GM19025 (cell line): ENCODE data around the gene DPYD.
"Not testable (repeated sequence)": the region's sequence is repeated elsewhere in the genome, so short reads cannot be mapped to it uniquely, and the experiment has no call there.

Experiments used
- ATAC-seq: cut with Tn5 transposase; IDR thresholded peaks from one replicate; pipeline ENCODE4 v1.9.1; 2021; ENCODE audit warnings: mild to moderate bottlenecking, low read depth, moderate library complexity; ENCODE audit not compliant: unreplicated experiment

The DPYD gene

GRCh38 chr1:97392701-97393100 is 528.1 kb downstream of the DPYD start:
- no peak for ATAC-seq

DNA sequence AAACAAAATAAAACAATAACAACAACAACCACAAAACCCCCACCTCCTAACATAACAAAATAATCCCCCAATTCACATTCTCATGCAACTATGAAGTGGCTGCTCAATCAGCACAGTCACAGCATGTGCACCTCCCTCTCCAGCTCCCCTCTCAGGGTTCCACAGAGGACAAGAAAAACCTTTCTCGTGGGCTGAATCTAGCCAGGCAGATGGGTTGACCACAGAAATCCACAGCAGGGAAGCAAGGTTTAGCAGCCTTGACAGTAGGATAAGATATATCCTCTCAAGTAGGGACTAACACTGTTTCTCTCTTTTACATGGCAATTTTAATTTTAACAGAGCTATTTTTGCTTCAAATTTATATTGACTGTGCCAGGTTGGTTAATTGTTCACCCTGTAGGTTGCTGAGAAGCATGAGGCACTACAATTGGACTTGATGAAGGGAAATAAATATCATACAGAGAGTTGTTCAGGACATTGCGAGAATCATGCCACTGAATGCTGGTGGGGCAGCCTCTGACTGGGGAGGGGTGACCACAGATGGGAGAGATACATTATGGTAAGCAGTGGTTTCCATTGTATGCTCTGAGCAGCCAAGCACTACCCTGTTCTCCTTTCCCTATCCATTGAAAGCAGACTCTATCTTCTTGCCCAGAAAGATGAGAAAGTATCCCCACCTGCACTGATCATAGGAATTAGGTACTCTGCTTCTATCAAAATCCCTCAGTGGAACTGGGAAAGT is 535.1 kb downstream of the DPYD start:
- ATAC-seq, result no peak

DNA sequence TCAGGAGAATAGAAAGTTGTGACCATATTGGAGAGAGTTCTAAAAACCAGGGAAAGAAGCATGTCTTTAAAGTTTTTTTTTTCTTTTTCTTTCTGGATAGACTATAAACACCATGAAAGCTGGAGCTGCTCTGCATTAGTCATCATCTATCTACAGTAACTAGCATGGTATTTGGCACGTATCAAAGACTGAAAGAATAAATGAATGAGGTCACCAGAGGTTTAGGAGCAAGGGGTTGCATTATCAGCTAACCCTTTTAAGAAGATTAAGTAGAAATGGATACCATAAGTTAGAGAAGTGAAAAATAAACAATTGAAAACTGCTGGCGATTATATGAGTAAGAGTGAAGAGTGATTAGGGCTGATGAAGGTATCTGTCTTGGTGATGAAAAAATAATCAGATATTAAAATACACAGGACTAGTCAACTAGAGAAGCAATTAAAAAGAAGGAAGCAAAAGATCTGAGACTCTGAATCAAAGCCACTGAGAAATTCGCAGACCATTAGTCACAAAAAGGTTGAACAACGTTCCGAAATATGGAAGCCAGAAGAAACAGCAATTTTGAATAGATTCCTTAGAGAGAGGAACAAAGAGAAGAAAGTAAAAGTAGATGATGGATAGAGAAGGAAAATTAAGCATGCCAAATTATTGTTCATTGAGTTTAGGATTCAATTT is 536.4 kb downstream of the DPYD start:
- ATAC-seq, result no peak

- ATAC-seq, result no peak
Measured at GRCh38 chr1:97383797-97384196, 537.0 kb downstream of the DPYD start.

DNA sequence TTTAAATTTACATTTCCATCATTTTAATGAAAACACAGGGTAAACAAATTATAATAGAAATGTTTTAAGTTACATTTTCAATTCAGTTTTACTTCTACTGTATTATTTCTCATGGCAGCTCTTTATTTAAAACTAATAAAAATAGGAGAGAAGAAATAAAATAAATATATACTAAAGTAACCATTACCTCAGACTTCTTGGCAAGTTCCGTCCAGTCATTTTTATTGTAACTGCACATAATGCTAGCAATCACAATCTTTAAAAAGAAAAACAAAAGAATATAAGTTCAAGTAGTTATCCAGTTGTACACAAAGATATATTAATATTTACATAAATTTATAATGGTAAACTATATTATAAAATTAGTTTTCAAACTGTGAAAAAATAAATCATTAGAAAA is 538.6 kb downstream of the DPYD start:
- no peak for ATAC-seq

DNA sequence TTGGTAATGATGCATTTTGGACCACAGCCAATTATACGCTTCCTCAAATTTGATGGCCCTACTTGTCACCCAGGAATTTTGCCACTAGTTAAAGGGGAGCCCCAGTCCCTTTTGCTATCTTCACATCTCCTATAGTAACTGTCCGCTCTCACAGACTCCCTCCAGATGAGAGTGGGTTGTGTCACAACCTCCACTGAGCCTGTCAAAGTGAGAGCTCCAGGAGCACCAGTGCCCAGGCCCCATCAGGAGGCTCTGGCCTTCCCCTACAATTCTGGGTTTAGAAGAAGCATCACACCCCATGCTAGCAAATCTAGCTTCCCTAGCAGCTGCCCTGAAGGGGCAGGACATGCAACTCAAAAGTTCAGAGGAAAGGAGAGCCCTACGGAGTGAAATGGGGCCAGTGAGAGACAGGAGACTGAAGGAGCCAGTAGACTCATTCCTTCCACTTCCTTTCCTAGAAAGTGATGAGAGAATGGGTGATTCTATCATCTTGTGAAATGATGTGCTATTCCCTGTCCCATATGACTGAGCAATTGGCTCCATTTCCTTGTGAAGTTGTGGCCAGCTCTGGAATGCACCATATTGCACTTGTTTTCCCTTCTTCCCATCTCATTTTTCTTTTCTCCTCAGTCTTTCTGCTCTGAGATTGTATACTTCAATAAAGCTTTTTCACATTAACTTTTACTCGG is 541.3 kb downstream of the DPYD start:
- ATAC-seq, result no peak

DNA sequence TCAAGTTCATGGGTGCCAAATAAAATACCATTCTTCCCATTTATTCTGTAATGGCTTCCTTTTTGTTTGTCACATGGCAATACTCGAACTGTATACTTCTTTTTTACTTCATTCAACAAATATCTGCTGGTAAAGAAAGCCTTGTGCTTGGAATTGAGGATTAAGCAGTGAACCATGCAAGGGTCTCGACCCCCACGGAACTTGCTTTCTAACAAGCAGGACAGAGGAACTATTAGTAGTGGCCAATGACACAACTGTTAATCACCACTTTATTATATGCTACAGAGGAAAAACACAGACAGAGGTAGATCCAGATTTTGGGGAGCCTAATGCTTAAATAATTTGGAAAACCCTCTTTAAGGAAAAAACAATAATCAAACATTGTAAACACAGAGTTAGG is 542.2 kb downstream of the DPYD start:
- no peak for ATAC-seq

DNA sequence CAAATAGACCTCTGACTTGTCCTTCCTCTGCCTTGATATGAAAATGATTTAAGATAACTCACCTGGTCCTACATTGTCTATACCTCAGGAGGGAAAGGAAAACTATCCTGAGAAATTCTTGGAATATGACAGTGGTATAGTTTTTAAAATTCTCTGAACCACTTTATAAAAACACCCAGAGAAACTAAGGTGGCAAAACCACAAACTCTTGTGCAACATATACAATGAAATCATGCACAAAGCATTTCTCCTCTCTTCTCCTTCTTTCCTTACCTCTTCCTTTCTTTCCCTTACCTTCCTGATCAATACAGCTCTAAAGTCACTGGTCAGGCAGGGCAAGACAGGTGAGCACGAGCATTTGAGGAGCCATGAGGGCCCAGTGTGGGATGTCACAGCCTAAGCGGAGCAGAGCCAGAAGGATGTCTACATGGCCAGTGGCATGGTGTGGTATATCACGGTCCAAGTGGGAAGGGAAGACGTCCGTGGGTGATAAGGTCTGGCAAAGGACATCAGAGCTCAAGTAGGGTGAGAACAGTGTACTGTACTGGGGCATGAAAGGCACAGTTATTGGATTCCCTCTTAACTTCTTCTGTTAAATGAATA is 543.3 kb downstream of the DPYD start:
- no peak for ATAC-seq

GRCh38 chr1:97373000-97373399 is 547.8 kb downstream of the DPYD start:
- ATAC-seq, result no peak

DNA sequence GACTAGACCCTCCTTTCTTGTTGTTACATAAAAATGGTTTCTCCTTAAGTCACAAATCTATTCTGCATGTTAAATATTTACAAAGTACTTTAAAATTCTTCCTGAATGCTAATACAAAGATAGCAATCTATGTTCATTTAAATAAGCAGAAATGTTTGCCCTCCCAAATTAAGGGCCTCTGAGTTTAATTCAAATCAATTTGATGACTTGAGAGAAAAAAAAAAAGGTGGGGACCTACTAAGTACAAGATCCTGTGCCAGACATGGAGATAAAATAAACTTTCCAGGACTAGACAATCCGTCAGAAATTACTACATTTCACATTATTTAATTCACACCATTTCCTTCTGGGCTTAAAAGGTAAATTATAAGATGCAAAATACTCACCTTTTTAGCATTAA is 548.3 kb downstream of the DPYD start:
- ATAC-seq, result no peak

DNA sequence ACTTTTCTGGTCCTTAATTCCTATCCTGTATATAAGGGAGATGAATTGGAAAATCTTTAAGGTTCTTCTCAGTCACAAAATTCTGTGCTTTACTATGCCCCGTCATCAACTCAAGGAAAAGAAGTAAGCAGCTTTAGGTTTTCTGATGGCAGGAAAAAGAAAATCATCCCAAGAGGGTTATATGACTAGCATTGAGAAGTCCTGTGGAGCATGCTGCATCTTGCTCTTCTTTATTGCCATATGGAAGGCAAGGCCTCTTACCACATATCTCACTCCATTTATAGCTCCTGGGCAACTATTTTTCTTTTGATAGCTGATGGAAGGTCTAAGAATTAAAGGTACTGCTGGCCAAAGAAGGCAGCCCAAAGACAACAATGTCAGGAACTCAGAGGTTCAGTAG is 552.5 kb downstream of the DPYD start:
- no peak for ATAC-seq

GRCh38 chr1:97366984-97367383 is 553.9 kb downstream of the DPYD start:
- ATAC-seq, result no peak

- ATAC-seq, result no peak
Measured at GRCh38 chr1:97365026-97365425, 555.8 kb downstream of the DPYD start.

GRCh38 chr1:97364086-97364485 is 556.7 kb downstream of the DPYD start:
- no peak for ATAC-seq

DNA sequence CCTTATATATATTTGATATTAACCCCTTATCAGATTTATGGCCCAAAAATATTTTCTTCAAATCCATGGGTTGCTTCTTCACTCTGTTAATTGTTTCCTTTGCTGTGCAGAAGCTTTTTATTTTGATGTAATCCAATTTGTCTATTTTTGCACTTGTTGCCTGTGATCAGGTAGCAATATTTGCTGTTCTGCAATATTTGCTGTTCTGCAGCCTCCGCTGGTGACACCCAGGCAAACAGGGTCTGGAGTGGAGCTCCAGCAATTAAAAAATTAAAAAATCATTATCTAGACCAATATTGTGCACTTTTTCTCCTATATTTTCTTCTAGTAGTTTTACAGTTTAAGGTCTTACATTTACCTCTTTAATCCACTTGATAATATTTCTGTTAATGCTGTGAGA is 564.5 kb downstream of the DPYD start:
- no peak for ATAC-seq

GRCh38 chr1:97352936-97353382 is 567.9 kb downstream of the DPYD start:
- ATAC-seq, result no peak

DNA sequence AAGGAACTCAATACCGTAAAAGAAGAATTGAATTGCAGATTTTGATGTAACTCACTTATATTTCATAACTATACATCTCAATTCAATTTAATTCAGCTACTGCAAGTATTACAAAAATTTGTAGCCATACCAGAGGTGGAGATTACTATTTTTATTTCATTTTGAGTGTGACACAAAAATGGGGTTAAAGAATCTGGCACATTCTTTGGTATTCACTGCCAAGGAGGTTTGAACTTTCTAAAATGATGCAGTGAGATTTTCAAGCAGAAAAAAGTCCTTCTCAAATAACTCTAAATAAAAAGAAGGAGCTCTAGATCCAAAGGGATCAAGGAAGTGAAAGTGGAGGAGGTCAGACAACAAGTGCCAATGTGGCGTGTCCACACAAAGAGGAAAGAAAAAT is 569.0 kb downstream of the DPYD start:
- ATAC-seq, result no peak

DNA sequence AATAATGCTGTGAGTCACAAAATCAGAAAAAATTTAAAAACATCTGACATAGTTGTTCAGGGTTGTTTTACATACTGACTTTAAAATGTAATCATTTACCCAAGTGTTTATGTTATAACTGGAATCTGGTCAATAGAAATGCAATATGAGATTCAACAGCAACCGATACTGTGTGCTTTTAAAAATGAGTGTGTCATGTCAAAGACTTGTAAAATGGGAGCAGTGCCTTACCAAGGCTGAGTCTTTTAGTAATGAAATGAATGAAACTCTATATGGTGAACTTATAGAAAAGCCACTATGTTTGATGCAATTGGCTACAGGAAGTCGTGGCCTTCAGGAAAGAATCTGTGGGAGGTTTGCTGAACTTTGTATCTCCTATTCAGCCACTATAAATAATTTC is 570.2 kb downstream of the DPYD start:
- no peak for ATAC-seq

DNA sequence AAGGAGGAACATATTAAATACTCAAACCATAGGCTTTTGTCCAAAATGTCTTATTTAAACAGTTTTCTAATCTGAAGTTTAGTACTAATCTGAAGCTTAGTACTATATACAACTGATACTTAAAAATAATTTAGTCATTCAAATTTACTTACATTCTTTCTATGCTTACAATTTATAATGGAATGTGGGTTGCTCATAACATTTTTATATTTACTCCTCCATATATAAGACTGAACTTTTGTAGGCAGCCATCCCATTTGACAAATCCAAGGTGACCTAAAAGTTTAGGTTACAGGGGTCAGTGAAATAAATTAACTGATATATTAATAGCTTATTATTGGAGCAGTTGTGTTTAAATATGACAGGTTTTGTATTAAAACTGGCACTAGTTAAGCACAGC is 570.6 kb downstream of the DPYD start:
- ATAC-seq, result no peak

- not testable (repeated sequence) for ATAC-seq
Measured at GRCh38 chr1:97349794-97350193, 571.0 kb downstream of the DPYD start.

DNA sequence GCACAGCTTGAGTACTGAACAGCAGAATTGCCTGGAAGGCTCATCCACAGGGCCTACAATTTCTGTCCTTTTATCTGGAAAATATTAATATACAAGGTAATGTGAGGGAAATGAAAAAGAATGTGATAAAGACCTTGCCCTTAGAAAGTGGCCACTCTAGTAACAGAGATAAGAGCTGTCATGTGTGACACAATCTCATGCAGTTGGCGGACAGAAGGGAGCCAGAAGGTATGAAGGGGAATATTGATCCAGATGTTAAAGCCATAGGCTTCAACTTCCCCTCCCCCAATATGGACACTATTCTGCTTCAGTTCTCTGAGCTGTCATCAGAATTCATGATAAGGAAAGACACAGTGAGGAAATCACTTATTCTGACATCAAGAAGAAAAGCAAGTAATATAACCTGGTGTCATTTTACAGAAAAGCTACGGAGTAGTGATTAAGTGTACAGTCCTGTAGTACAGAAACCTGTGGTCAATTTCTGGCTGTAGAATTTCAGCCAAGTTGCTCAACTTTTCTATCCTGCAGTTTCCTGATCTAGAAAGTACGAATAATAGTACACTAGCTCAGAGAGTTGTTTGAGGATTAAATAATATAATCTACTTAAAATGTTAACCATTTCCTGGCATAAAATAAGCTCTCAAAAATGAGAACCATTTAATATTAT is 572.1 kb downstream of the DPYD start:
- ATAC-seq, result no peak
